ENCODE results near the gene MAN1B1. TPM values are rescaled to one million over a fixed set of nuclear protein-coding genes. Genes with fewer than 3 reads are reported as not detected.

Gene MAN1B1
- total and polyA plus RNA-seq, 2 donors (not counting 1 experiment from before 2014, with no cell fraction given), result 45.5 to 96.6 TPM

DNA sequence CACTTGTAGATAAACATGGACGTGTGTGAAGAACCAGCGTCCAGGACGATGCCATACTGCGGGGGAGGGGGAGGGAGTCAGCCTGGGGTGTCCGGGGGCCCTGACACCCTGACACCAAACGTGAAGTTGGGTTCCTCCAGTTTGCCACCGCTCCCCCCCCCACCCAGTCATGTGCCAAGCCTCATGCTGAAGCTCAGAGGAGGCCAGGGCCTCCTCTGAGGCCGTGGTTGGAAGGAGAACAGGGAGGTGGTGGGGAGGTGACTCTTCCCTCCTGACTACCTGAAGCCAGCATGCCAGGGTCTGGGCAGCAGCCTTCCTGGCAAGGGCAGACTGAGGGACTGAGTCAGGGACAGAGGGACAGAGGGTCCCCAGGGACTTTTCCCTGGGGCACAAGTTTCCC, 34.5 kb upstream of the MAN1B1 start:
- no peaks in the 10 kb centered on the region for H3K36me3 ChIP-seq (ENCODE audit: control insufficient read depth, insufficient read depth, low read length)
- H3K4me2 ChIP-seq (ENCODE audit: extremely low read depth, insufficient read depth, low read length), result no peak overlapping the region
- H3K79me2 ChIP-seq (ENCODE audit: control insufficient read depth, insufficient read depth, low read length), result no peaks in the 10 kb centered on the region
- TF ChIP-seq EZH2 (IDR thresholded peaks at IDR 0.05; ENCODE audit: low read length, missing control alignments), result no peak
- TF ChIP-seq, protein P1, sequence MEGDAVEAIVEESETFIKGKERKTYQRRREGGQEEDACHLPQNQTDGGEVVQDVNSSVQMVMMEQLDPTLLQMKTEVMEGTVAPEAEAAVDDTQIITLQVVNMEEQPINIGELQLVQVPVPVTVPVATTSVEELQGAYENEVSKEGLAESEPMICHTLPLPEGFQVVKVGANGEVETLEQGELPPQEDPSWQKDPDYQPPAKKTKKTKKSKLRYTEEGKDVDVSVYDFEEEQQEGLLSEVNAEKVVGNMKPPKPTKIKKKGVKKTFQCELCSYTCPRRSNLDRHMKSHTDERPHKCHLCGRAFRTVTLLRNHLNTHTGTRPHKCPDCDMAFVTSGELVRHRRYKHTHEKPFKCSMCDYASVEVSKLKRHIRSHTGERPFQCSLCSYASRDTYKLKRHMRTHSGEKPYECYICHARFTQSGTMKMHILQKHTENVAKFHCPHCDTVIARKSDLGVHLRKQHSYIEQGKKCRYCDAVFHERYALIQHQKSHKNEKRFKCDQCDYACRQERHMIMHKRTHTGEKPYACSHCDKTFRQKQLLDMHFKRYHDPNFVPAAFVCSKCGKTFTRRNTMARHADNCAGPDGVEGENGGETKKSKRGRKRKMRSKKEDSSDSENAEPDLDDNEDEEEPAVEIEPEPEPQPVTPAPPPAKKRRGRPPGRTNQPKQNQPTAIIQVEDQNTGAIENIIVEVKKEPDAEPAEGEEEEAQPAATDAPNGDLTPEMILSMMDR (conservative IDR thresholded peaks at IDR 0.05 in 1 of 2, IDR thresholded peaks at IDR 0.05 in 1 of 2; ENCODE audit: low read depth in 1 of 2, low read length in 2 of 2), result no peak
- no peaks in the 10 kb centered on the region for H4K20me1 ChIP-seq (ENCODE audit: control insufficient read depth, extremely low read depth, insufficient read depth, low read length)
- H3K27me3 ChIP-seq (ENCODE audit: control insufficient read depth, insufficient read depth, low read length), result peaks cover 22% of the 10 kb centered on the region
- no peak overlapping the region for H2AFZ ChIP-seq (ENCODE audit: low read length)
- no peak overlapping the region for H3K4me3 ChIP-seq (replicated peaks in 1 of 4; ENCODE audit: control extremely low read depth in 1 of 4, insufficient read depth in 1 of 4, low read depth in 3 of 4, low read length in 4 of 4)
- peaks cover 2% of the 10 kb centered on the region for H3K4me1 ChIP-seq (ENCODE audit: control insufficient read depth, extremely low read depth, insufficient read depth, low read length)
- H3K27ac ChIP-seq (ENCODE audit: insufficient read depth, low read length), result no peak overlapping the region
- no peak for DNase-seq (ENCODE audit: low read depth in 2 of 2)
- H3K9ac ChIP-seq (ENCODE audit: insufficient read depth, low read length), result no peak overlapping the region
- H3K9me3 ChIP-seq (ENCODE audit: control insufficient read depth, insufficient read depth, low read depth, low read length), result no peaks in the 10 kb centered on the region

DNA sequence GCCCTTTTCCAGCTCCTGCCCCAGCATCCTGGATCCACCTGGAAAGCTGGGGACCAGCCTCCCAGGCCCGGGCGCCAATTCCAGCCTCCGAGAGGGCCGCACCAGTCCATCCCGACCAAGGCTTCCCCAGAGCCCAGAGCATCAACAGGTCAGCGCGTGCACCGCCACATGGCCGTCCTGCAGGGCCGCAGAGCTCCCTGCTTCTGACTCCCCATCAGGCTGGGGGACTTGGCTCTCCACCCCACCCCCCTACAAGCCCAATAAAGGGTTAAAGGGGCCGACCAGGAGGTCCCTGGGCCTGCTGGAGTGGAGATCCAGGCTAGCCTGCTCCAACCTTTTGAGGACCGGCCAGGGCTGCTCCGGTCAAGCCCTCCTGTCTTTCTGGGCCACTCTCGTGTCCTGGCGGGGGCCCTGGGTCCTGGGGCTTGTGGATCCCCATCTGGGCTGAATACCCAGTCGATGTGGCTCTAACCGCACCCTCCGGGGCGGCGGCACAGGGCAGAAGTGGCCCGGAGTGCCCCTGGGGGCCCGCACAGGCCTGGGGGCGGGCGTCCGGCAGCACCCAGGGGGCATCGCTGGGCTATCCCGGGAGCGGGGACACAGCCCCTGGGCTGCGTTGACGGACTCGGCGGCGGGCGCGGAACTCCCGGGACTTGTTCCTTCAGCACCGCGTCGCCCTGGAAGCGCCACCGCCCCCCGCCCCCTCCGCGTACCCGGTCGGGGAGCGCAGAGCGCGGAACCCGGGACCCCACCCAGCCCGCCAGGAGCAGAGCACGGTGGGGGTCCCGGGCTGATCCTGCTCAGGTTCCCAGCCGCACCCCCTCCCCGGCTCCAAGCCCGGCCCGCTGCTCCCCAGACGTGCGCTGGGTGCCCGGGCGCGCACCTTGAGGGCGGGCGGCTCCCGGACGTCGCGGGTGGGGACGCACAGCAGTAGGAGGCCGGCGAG, 33.5 kb upstream of the MAN1B1 start:
- Histone ChIP-seq H3K9ac (ENCODE audit: insufficient read depth, low read length) (no peak overlapping the region), H3K4me3 (replicated peaks in 1 of 4; ENCODE audit: control extremely low read depth in 1 of 4, insufficient read depth in 1 of 4, low read depth in 3 of 4, low read length in 4 of 4) (no peak overlapping the region), H3K9me3 (ENCODE audit: control insufficient read depth, insufficient read depth, low read depth, low read length) (no peaks in the 10 kb centered on the region), H3K27me3 (ENCODE audit: control insufficient read depth, insufficient read depth, low read length) (peaks cover 22% of the 10 kb centered on the region), H3K4me2 (ENCODE audit: extremely low read depth, insufficient read depth, low read length) (no peak overlapping the region), H3K27ac (ENCODE audit: insufficient read depth, low read length) (no peak overlapping the region), H3K36me3 (ENCODE audit: control insufficient read depth, insufficient read depth, low read length) (no peaks in the 10 kb centered on the region), H2AFZ (ENCODE audit: low read length) (no peak overlapping the region), H4K20me1 (ENCODE audit: control insufficient read depth, extremely low read depth, insufficient read depth, low read length) (no peaks in the 10 kb centered on the region), H3K79me2 (ENCODE audit: control insufficient read depth, insufficient read depth, low read length) (no peaks in the 10 kb centered on the region), H3K4me1 (ENCODE audit: control insufficient read depth, extremely low read depth, insufficient read depth, low read length) (peaks cover 2% of the 10 kb centered on the region)
- DNase-seq (ENCODE audit: low read depth in 2 of 2), result no peak
- TF ChIP-seq, protein P1 (conservative IDR thresholded peaks at IDR 0.05 in 1 of 2, IDR thresholded peaks at IDR 0.05 in 1 of 2; ENCODE audit: low read depth in 1 of 2, low read length in 2 of 2), result no peak
- TF ChIP-seq EZH2 (IDR thresholded peaks at IDR 0.05; ENCODE audit: low read length, missing control alignments), result peak; percentile 68

DNA sequence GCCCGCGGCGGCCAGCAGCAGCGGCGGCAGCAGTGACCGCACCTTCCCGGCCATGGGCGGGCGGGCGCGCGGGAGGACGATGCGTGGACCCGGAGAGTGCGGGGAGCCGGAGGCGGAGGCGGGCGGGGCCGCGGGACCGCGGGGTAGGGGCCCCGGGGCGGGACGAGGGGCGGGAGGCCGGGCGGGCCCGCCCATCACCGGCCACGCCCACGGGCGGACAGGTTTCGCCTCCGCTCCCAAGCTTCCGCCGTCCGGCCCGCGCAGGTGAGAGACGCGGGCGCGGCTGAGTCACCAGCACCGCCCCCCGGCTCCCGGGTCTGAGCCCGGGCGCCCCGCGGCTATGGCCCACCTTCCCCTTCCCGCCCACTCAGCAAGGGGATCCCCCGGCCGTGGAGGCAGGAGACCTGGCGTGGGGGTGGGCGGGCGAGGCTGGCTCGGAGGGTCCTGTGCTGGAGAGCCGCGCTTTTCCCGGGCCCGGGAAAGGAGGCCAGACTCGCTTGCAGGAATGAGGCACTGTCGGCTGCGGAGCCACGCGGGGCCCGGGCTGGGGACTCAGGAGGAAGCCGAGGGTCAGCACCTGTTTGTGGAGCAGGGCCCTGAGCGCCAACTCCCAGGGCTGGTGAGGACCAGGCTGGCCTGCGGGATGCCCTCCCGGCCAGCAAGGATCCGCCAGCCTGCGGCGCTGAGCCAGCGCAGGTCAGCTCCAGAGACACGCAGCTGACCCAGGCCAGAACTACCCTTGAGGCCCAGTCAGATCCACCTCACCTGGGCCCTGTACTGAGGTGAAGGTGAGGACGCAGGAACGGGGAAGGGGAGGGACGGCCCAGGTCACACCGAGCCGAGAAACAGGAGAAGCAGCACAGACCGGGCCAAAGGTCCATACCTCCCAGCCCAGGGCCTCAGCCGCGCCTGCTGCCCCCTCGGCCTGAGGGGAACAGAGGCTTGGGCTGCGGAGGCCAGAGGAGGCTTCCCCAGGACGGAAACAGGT, 32.5 kb upstream of the MAN1B1 start, which contains the start of gene ENTPD2:
Gene ENTPD2 (minus strand): TSS at position 118 of the 988 bp plus-strand sequence. CDS start 64 bp downstream, at position 54.
- no peak within 1 kb of the TSS for H3K4me2 ChIP-seq (ENCODE audit: extremely low read depth, insufficient read depth, low read length)
- H3K27ac ChIP-seq (ENCODE audit: insufficient read depth, low read length), result no peak within 1 kb of the TSS

More for the DNA sequence above, 32.5 kb upstream of the MAN1B1 start, which contains the start of gene ENTPD2:
- TF ChIP-seq EZH2 (IDR thresholded peaks at IDR 0.05; ENCODE audit: low read length, missing control alignments), result no peak
- TF ChIP-seq, protein P1 (conservative IDR thresholded peaks at IDR 0.05 in 1 of 2, IDR thresholded peaks at IDR 0.05 in 1 of 2; ENCODE audit: low read depth in 1 of 2, low read length in 2 of 2), result no peak
- no peak for DNase-seq (ENCODE audit: low read depth in 2 of 2)
- H3K4me3 ChIP-seq (replicated peaks in 1 of 4; ENCODE audit: control extremely low read depth in 1 of 4, insufficient read depth in 1 of 4, low read depth in 3 of 4, low read length in 4 of 4), result no peak within 1 kb of the TSS
- H3K4me1 ChIP-seq (ENCODE audit: control insufficient read depth, extremely low read depth, insufficient read depth, low read length), result peaks cover 2% of the 10 kb centered on the region
- no peaks in the 10 kb centered on the region for H4K20me1 ChIP-seq (ENCODE audit: control insufficient read depth, extremely low read depth, insufficient read depth, low read length)
- no peaks in the 10 kb centered on the region for H3K36me3 ChIP-seq (ENCODE audit: control insufficient read depth, insufficient read depth, low read length)
- peaks cover 24% of the 10 kb centered on the region for H3K27me3 ChIP-seq (ENCODE audit: control insufficient read depth, insufficient read depth, low read length)
- no peaks in the 10 kb centered on the region for H3K9me3 ChIP-seq (ENCODE audit: control insufficient read depth, insufficient read depth, low read depth, low read length)
- no peaks in the 10 kb centered on the region for H3K79me2 ChIP-seq (ENCODE audit: control insufficient read depth, insufficient read depth, low read length)
- no peak within 1 kb of the TSS for H3K9ac ChIP-seq (ENCODE audit: insufficient read depth, low read length)
- no peak within 1 kb of the TSS for H2AFZ ChIP-seq (ENCODE audit: low read length)

All from fibroblast of lung (primary cell).